HG03457 (cell line): ENCODE results near the gene COX14.
"Not testable (repeated sequence)": the region's sequence is repeated elsewhere in the genome, so short reads cannot be mapped to it uniquely, and the experiment has no call there.

ENCODE experiments used
- ATAC-seq: cut with Tn5 transposase; IDR thresholded peaks from one replicate; pipeline ENCODE4 v1.9.1; 2021; ENCODE audit warnings: moderate number of reproducible peaks; ENCODE audit not compliant: unreplicated experiment

The COX14 gene

DNA sequence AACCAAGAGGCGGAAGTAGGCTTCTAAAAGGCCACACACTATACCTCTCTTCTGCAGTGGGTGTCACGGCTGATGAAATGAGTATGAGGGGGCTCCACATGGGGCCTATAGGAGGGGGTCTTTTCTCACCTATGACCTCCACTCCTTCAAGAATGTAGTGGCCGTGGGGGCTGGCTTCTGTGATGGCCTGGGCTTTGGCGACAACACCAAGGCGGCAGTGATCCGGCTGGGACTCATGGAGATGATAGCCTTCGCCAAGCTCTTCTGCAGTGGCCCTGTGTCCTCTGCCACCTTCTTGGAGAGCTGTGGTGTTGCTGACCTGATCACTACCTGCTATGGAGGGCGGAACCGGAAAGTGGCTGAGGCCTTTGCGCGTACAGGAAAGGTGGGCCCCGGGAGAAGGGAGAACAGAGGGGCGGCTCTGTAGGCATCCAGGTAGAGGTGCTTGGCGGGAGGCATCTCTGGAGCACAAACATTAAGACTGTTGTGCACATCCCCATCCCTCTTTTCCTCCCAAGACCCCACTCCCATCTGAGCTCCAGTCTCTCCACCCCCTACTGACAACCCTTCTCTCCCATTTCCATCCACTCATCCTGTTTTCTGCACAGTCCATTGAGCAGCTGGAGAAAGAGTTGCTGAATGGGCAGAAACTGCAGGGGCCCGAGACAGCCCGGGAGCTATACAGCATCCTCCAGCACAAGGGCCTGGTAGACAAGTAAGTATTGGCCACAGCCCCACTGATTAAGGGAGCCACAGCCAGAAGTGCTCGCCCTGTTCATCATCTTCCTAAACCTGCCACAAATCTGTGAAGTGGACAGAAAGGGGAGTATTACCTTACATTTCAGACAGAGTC lies 4.4 kb upstream of the COX14 start:
- ATAC-seq, result no peak

DNA sequence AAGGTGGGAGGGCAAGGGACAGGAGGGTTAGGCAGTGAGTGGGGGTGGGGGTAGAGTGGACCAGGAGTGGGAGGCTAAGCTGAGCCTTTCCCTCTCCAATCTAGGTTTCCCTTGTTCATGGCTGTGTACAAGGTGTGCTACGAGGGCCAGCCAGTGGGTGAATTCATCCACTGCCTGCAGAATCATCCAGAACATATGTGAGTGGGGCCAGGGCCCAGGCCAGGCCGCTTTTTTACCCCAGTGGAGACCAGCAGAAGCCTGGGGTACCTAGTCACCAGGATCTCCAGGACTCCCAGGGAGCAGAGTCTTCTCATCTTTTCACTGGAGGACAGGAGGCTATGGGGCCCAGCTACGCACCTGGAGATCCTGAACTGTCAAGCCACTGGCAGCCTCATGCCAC lies 2.7 kb upstream of the COX14 start:
- ATAC-seq, result no peak

DNA sequence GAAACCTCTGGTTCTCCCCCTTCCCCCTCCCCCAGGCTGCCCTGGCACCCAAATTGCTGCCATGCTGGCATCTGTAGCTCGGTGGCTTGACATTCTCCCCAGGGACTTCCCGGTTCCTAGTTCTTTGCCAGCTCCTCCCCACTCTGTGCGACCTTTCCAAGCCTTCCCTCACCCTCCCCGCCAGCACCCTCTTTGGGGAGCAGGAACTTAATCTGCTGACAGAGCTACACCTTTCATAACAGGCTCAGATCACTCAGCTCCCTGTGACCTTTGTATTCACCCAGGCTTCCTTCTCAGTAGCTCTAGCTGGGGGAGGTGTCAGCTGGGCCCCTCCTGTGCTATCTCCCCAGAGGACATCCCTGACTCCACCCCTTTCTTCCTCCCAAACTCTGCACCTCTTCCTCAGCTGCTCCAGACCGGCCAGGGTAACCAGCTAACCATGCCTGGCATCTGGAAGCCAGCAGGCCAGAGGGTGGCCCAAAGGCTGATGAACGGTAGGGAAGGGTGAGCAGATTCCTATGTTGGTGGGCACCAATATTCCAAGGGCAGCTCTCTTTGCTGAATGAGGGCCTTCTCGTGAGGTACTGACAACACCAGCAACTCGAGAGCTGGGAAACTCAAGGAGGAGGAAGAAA lies 1.8 kb upstream of the COX14 start:
- ATAC-seq, result no peak

DNA sequence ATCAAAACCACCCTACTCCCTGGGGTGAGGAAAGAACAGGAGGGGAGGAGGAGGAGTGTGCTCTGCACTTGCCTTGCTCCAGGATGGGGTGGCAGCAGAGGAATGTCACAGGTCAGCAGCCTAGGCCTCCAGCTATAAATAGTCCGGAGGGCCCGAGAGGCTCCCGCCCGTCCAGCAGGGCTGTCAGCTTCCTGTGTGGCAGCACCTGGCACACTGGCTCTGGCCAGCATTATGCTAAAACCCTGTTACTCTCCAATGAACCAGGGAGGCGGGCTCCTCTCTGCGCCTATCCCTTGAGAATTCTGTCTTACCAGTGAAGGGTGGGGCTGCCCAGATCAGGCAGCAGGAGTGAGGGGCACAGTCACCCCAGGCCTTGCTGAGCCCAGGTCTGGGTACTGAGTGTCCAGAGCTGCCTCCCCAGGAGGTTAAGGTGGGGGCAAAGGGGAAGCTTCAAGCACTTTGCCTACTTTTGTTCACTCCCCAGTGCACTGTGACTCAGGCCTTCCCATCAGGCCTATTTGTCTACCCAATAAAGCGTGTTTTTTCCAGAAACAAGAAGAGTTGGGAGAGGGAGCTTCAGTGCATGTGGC lies 1.2 kb upstream of the COX14 start:
- no peak for ATAC-seq

DNA sequence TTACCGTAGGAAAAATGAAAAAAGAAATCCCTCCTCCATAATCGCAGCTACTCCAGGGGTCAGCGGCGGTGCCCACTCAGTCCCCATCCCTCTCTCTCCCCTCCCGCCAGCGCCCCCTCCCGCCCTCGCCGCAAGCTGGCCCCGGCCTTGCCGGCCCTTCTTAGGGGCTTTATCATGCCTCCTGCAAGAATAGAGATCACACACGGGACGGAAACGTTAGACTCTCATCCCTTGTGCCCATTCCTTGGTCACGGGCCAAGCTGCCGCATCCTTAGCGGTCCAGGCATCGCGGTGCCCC lies 692 bp upstream of the COX14 start:
- ATAC-seq, result no peak

DNA sequence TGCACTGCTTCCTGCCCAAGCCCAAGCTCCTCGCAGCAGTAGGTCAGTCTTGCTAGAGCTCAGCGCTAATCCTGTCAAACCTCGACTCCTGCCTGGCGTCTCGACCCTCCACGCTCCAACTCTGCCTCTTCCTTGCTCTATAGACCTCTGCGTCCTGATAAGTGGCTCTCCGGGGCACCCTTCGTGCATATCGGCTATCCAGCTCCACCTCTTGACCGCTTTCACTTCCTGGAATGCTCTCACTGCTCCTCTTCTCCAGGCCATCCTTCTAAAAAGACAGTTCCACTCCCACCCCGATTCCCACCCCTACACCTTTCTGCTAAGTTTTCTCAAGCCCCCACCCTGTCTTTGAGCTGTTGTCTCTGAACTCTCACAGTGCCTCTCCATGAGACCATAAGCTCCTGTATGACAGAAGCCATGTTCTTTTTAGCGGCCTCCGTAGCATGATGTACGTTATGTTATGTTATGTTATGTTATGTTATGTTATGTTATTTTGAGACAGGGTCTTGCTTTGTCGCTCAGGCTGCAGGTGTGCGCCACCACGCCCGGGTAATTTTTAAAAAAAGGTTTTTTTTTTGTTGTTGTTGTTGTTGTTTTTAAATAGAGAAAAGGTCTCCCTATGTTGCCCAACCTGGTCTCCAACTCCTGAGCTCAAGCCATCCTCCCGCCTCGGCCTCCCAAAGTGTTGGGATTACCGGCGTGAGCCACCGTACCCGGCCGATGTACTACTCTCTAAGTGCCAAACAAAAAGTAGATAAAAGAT lies 601 bp downstream of the COX14 start:
- ATAC-seq, result peak; percentile 4

DNA sequence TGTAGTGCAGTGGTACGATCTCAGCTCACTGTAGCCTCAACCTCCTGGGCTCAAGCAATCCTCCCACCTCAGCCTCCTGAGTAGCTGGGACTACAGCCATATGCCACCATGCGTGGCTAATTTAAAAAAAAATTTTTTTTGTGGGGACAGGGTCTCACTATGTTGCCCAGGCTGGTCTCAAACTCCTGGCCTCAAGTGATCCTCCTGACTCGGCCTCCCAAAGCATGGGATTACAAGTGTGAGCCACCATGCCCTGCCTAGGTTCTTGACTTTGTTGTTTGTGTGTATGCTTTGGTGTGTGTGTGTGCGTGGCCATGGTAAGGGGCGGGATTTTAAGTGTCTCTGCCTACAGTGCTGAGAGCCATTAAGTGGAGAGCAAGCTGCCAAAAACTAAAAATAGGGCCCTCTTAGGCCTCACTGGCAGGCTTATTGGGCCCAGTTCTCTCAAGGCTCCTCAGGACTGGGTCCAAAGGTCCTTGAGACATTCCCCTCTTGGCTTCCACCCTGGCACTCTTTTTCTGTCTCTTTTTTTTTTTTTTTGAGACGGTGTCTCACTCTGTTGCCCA lies 5.1 kb downstream of the COX14 start:
- ATAC-seq, result no peak

DNA sequence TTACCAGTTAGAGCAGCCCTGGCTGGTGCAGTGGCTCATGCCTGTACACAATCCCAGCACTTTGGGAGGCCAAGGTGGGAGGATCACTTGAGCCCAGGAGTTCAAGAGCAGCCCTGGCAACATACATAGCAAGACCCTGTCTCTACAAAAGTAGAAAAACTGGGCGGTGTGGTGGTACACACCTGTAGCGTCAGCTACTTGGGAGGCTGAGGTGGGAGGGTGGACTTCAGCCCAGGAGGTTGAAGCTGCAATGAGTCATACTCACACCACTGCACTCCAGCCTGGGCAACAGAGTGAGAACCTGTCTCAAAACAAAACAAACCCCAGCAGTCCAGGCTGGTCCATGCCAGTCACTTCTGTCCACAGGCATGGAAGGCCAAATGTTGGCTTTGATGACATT lies 7.4 kb downstream of the COX14 start:
- no peak for ATAC-seq

DNA sequence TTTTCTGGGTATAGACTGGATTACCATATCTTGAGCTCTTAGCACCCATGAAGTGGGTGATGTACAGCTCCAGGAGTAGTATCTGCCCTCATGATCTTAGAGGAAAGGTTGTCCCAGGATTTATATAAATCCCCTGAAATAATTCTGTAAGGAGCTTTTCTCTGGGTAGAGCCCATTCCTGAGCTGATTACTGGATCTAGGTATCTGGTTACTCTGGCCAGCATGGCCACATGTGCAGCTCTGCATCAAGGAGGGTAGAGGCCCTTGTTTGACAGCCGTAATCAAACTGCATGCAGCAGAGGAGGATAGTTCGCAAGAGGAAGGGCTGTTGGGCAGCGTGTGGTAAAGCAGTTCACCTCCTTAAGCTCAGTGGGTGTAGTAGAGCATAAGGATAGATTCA lies 8.5 kb downstream of the COX14 start:
- ATAC-seq, result no peak

DNA sequence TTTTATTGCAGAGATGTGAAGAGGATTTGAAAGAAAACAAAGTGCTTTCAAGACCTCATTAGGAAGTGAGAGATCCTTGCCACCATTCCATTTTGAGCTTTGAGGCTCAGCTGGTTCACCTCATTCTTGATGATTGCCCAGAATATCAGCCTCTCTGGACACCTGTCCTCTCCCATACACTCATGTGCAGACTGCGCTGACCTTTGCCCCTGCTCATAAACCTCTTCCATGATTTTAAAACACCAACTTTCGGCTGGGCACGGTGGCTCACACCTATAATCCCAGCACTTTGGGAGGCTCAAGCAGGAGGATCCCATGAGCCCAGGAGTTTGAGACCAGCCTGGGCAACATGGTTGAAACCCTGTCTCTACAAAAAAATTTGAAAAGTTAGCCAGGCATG lies 8.9 kb downstream of the COX14 start:
- ATAC-seq, result no peak

DNA sequence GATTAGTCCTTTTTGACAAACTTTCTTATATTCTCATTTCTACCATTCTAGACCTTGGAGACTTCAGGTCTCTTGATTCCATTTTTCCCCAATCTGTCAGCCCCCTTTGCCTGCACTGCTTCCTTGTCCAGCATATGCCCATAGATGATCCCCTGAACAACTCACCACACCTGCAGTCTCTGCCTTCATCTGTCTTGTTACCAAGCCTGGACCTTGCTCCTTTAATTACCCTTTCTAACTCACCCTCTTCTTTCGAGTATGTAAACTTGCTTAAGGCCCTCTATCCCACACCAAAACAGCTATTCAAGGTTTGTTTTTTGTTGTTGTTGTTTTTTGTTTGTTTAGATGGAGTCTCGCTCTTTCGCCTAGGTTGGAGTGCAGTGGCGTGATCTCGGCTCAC lies 9.6 kb downstream of the COX14 start:
- no peak for ATAC-seq

DNA sequence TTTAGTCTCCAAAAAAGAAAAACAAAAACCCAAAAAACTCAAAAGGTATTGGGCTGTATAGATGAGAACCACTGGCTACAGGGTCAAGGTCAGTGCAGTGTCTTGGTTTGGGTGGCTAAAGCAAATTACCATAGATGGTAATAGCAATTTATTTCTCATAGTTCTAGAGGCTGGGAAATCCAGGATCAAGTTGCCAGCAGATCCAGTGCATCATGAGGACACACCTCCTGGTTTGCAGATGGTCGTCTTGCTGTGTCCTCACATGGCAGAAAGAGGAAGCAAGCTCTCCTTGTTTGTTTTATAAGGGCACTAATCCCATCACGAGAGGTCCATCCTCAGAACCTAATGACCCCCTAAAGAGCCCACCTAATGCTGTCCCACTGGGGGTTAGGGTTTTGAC lies 11.2 kb downstream of the COX14 start:
- ATAC-seq, result no peak

DNA sequence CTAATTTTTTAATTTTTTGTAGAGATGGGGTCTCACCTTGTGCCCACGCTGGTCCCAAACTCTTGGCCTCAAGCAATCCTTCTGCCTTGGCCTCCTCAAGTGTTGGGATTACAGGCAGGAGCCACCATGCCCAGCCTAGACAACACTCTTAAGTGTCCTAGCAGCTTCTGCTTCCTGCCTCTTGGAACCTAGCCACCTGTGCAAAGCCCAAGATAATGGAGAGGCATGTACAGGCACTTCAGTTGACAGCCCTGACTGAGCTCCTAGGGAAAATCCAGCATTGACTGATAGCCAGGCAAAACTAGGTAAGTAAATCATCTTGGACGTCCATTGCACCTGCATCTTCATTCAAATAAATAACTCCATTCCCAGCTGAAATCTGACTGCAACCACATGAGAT lies 15.5 kb downstream of the COX14 start:
- no peak for ATAC-seq

DNA sequence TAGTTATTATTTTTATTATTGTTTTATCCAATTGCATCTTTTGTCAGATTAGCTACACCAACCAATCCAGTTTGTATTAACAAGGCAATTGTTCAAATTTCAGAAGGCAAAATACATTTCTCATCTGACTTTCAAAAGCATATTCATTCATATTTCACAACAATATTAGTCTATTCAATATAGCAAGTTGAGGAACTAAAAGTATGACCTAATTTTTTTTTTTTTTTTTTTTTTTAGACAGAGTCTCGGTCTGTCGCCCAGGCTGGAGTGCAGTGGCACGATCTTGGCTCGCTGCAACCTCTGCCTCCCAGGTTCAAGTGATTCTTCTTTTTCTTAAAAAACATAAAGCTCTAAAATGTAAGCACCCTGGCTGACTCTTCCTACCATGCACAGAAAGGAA lies 17.3 kb downstream of the COX14 start:
- ATAC-seq, result no peak

DNA sequence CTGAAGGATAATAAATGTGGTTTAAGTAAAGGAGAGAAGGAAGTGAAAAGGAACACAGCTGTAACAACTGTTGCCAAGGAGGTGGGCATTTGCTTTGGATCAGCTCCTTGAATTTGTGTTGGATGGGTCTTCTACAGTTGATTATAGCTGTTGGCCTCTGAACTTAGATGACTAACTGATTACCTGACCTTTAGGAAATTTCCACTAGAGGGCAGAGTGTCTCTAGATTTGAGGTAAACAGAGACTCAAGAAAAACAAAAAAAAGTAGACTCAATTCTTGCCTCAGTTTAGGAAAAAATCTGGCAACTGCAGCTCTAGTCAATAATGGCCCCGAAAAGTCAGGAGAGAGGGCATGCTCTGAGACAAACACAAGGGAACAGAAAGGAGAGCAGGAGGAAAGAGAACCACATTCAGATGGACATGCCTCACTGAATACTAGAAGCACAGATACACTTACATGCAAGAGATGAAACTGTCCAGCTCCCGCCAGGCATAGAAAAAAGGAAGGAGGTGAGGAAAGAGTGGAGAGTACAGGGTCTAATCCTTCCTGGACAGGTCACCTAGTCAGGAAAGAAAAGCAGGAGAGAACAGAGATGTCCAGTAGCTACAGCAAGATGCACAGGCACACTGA lies 20.6 kb downstream of the COX14 start:
- ATAC-seq, result no peak

DNA sequence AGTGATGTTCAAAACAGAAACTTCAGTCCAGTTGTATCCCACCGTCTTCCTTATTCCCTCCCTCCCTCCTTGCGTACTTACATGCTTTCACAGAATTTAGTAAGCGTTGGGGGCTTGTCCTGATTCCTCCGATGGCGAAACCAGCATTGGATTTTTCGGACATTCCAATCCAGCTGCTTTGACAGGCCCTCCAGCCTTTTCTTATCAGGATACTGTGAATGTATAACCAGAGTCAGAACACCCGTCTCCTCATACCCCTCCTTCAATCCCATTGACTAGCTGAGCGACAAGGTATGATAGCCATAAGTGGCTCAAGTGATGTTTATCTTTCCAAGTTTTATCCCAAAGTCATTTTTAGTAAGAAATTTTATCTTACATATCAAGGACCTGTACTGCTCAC lies 31.0 kb downstream of the COX14 start:
- no peak for ATAC-seq

DNA sequence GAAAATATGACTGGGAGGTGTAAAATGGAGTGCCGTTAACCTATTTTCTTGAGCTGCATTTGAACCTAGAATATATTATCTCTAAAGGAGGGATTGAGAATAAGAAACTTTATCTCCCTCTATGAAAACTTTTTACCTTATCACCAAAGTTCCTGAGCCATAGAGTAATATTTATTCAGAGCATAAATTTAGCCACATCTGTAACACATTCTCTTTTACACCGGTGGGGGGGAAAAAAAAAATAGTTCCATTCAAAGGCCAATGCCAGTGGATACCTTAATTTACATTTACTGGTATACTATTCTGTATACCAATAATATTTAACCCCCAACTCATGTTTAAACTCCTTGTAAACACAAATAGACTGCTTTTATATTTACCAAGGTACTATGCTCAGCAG lies 33.4 kb downstream of the COX14 start:
- no peak for ATAC-seq

DNA sequence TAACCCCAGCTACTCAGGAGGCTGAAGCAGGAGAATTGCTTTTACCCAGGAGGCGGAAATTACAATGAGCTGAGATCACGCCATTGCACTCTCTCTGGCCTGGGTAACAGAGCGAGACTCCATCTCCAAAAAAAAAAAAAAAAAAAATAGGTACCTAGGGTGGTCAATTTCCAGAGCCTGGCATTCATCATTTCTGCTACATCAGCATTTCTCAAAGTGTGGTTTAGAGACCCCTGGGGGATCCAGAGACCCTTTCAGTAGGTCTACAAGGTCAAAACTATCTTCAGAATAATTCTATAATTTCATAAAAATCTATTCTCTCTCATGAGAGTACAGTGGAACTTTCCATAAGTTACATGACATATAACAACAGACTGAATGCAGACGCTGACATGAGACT lies 35.2 kb downstream of the COX14 start:
- ATAC-seq, result no peak

DNA sequence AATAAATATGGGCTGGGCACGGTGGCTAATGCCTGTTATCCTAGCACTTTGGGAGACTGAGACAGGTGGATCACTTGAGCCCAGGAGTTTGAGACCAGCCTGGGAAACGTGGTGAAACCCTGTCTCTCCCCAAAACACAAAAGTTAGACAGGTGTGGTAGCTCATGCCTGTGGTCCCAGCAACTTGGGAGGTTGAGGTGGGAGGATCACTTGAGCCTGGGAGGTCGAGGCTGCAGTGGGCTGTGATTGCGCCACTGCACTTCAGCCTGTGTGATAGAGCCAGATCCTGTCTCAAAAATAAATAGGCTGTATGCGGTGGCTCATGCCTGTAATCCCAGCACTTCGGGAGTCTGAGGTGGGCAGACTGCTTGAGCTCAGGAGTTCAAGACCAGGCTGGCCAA lies 36.0 kb downstream of the COX14 start:
- ATAC-seq, result not testable (repeated sequence)

DNA sequence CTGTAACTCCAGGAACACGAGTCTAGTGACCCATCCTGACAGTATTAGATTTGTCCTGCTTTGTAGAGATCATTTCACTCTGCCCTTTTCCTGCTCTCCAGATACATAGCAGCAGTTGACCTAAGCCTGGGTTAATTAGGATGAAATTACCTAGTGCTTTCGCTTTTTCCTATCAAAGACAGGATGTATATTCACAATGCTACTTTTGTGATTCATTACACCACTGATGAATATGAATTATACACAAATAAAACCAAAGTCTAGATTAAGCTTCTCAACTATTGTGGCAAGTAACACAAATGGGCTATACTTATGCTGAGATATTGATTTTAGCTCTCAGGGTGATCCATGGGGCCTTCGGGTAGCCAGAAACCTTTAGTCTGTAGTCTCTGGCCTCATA lies 37.3 kb downstream of the COX14 start:
- ATAC-seq, result no peak
